Ishikawa (cell line): ENCODE data around the gene PODXL2.

ENCODE experiments used
- CEBPB ChIP-seq: IDR thresholded peaks from 2 replicates; pipeline ENCODE4 v1.6.1; 2012
- CREB1 ChIP-seq: IDR thresholded peaks from 2 replicates; pipeline ENCODE4 v1.6.1; 2012; ENCODE audit warnings: low read depth
- EGR1 ChIP-seq: IDR thresholded peaks from 2 replicates; pipeline ENCODE4 v1.6.1; 2012
- EP300 ChIP-seq: IDR thresholded peaks from 2 replicates; pipeline ENCODE4 v1.6.1; 2012; ENCODE audit warnings: borderline replicate concordance
- FOXM1 ChIP-seq: IDR thresholded peaks from 2 replicates; pipeline ENCODE4 v1.6.1; 2012; ENCODE audit warnings: low read depth, borderline replicate concordance
- MAX ChIP-seq: IDR thresholded peaks from 2 replicates; pipeline ENCODE4 v1.6.1; 2012
- NFIC ChIP-seq: IDR thresholded peaks from 2 replicates; pipeline ENCODE4 v1.6.1; 2012
- RAD21 ChIP-seq: IDR thresholded peaks from 2 replicates; pipeline ENCODE4 v1.6.1; 2012; ENCODE audit warnings: low read depth
- REST ChIP-seq: IDR thresholded peaks from 2 replicates; pipeline ENCODE4 v1.6.1; 2012; ENCODE audit warnings: low read depth, mild to moderate bottlenecking
- TAF1 ChIP-seq: IDR thresholded peaks from 2 replicates; pipeline ENCODE4 v1.6.1; 2012; ENCODE audit warnings: low read depth, mild to moderate bottlenecking
- TCF12 ChIP-seq: IDR thresholded peaks from 2 replicates; pipeline ENCODE4 v1.6.1; 2012; ENCODE audit warnings: low read depth
- TEAD4 ChIP-seq: IDR thresholded peaks from 2 replicates; pipeline ENCODE4 v1.6.1; 2012
- YY1 ChIP-seq: IDR thresholded peaks from 2 replicates; pipeline ENCODE4 v1.6.1; 2012; ENCODE audit warnings: low read depth
- ZBTB7A ChIP-seq: IDR thresholded peaks from 2 replicates; pipeline ENCODE4 v1.6.1; 2012; ENCODE audit warnings: low read depth
- TF ChIP-seq, protein P1 (sequence below): IDR thresholded peaks from 2 replicates; pipeline ENCODE4 v1.6.1; 2012

PODXL2 gene

GRCh38 chr3:127637546-127637945, 8.6 kb downstream of the PODXL2 start:
- TF ChIP-seq EP300 (no peak), RAD21 (no peak), TAF1 (no peak), EGR1 (no peak), CREB1 (no peak), ZBTB7A (no peak), TCF12 (no peak), YY1 (no peak), CEBPB (no peak), TEAD4 (no peak), FOXM1 (no peak)
- TF ChIP-seq, protein P1, sequence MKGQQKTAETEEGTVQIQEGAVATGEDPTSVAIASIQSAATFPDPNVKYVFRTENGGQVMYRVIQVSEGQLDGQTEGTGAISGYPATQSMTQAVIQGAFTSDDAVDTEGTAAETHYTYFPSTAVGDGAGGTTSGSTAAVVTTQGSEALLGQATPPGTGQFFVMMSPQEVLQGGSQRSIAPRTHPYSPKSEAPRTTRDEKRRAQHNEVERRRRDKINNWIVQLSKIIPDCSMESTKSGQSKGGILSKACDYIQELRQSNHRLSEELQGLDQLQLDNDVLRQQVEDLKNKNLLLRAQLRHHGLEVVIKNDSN, result no peak

DNA sequence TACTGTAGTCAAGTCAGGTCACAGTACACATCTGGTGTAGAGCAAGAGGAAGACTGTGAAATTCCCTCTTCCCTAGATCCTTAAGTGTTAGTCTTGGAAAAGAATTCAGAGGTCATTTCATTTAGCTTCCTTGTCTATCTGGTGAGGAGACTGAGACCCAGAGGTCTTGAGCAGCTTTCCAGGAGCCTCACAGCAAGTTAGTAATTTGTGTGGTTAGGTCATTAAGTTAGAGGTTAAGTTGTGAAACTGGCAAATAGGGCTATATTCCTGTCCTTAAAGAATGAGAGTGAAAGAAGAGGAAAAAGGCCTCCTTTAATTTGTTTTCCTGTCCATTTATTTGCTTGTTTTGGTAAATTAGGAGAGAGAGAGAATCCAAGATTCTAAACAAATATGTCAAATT, 9.0 kb downstream of the PODXL2 start:
- TF ChIP-seq, protein P1, result no peak
- TF ChIP-seq TEAD4, result no peak
- TF ChIP-seq REST, result no peak
- no peak for TF ChIP-seq CREB1
- TF ChIP-seq EGR1, result no peak
- no peak for TF ChIP-seq TCF12
- no peak for TF ChIP-seq EP300
- TF ChIP-seq TAF1, result no peak
- TF ChIP-seq NFIC, result no peak
- TF ChIP-seq RAD21, result no peak
- TF ChIP-seq CEBPB, result no peak
- no peak for TF ChIP-seq ZBTB7A

- TF ChIP-seq EGR1, result no peak
- no peak for TF ChIP-seq TCF12
- no peak for TF ChIP-seq MAX
- no peak for TF ChIP-seq FOXM1
- TF ChIP-seq YY1, result no peak
- no peak for TF ChIP-seq TEAD4
- no peak for TF ChIP-seq NFIC
- no peak for TF ChIP-seq REST
- TF ChIP-seq EP300, result no peak
- TF ChIP-seq, protein P1, result no peak
- no peak for TF ChIP-seq CEBPB
- TF ChIP-seq ZBTB7A, result no peak
- no peak for TF ChIP-seq CREB1
Measured at GRCh38 chr3:127639173-127640041, 10.4 kb downstream of the PODXL2 start.

GRCh38 chr3:127640042-127640355, 11.0 kb downstream of the PODXL2 start:
- TF ChIP-seq MAX (no peak), TAF1 (no peak), ZBTB7A (no peak), CEBPB (no peak), NFIC (no peak), FOXM1 (no peak), TEAD4 (no peak), YY1 (no peak), RAD21 (no peak), CREB1 (no peak), TCF12 (no peak), EP300 (no peak), REST (no peak), EGR1 (no peak)
- TF ChIP-seq, protein P1, result no peak
